T-helper 2 cell treated with Interferon-gamma antibody and Interleukin-4, amounts not matched to agents 100 ng/mL and 5 ng/mL, for 36 hours (primary cell): ENCODE measurements around the gene DRC7. TPM values are rescaled to one million over a fixed set of nuclear protein-coding genes. Genes with fewer than 3 reads are reported as not detected.

Experiments
- intact Hi-C: fragments of 100-400 bp; cut with micrococcal nuclease; formaldehyde crosslinking; loops from one replicate; pipeline ENCODE4 v1.15.1; 2023
- total RNA-seq: library from RNA; stranded (reverse); gene quantifications from 2 replicates; pipeline ENCODE4 v1.2.3, GENCODE V29; 2022

Gene DRC7
- total RNA-seq: not detected in 2 replicates

- intact Hi-C loops: no loop called here
Observed at GRCh38 chr16:57694725-57695679, at the start of gene DRC7. TSS of gene DRC7 (plus strand) at chr16:57694806. CDS start at chr16:57697950, 3,144 bp downstream.

- intact Hi-C loops: loop anchor here (5.0 kb wide), 2 partner anchors 77 to 92 kb away; partner anchors contain the start of gene KATNB1
Observed at GRCh38 chr16:57645169-57645568, 49.4 kb upstream of the DRC7 start.

- intact Hi-C loops: loop anchor here (5.0 kb wide), 2 partner anchors 76 to 91 kb away; partner anchors contain the start of gene KATNB1
Observed at GRCh38 chr16:57645691-57646387, 48.8 kb upstream of the DRC7 start.

- intact Hi-C loops: loop anchor here (5.0 kb wide), 2 partner anchors 76 to 91 kb away; partner anchors contain the start of gene KATNB1
Observed at GRCh38 chr16:57646388-57647039, 48.1 kb upstream of the DRC7 start.

GRCh38 chr16:57647136-57647875 lies 47.3 kb upstream of the DRC7 start:
- intact Hi-C loops: loop anchor here (5.0 kb wide), 2 partner anchors 75 to 90 kb away; partner anchors contain the start of gene KATNB1

GRCh38 chr16:57648125-57648524 lies 46.5 kb upstream of the DRC7 start:
- intact Hi-C loops: loop anchor here (5.0 kb wide), 2 partner anchors 74 to 89 kb away; partner anchors contain the start of gene KATNB1

- intact Hi-C loops: loop anchor here (1.0 to 5.0 kb wide), 6 partner anchors 40 to 349 kb away; partner anchors contain the start of gene KATNB1
Observed at GRCh38 chr16:57648581-57649442, 45.8 kb upstream of the DRC7 start.

- intact Hi-C loops: loop anchor here (1.0 to 5.0 kb wide), 6 partner anchors 40 to 349 kb away; partner anchors contain the start of gene KATNB1
Observed at GRCh38 chr16:57649443-57649751, 45.2 kb upstream of the DRC7 start.

GRCh38 chr16:57649846-57650245 lies 44.8 kb upstream of the DRC7 start:
- intact Hi-C loops: loop anchor here (1.0 to 5.0 kb wide), 6 partner anchors 41 to 350 kb away; partner anchors contain the start of gene KATNB1

GRCh38 chr16:57651344-57652333 lies 43.0 kb upstream of the DRC7 start:
- intact Hi-C loops: no loop called here

- intact Hi-C loops: no loop called here
Observed at GRCh38 chr16:57652695-57653471, 41.7 kb upstream of the DRC7 start.

- intact Hi-C loops: no loop called here
Observed at GRCh38 chr16:57653936-57654335, 40.7 kb upstream of the DRC7 start.

GRCh38 chr16:57656342-57656955 lies 38.2 kb upstream of the DRC7 start:
- intact Hi-C loops: no loop called here

GRCh38 chr16:57657228-57657627 lies 37.4 kb upstream of the DRC7 start:
- intact Hi-C loops: no loop called here

- intact Hi-C loops: no loop called here
Observed at GRCh38 chr16:57658130-57658877, 36.3 kb upstream of the DRC7 start.
